ENCODE results near the gene BCL7C.

- TF ChIP-seq CTCF (CRISPR knock-in tag; IDR thresholded peaks at IDR 0.05) (no peak), FOSL1 (CRISPR knock-in tag; IDR thresholded peaks at IDR 0.05; ENCODE audit: borderline replicate concordance) (no peak), HMGXB4 (CRISPR knock-in tag; IDR thresholded peaks at IDR 0.05; ENCODE audit: borderline replicate concordance in 1 of 2, low read depth in 1 of 2) (no peak), TFDP1 (CRISPR knock-in tag; IDR thresholded peaks at IDR 0.05; ENCODE audit: borderline replicate concordance) (no peak), ZNF275 (CRISPR knock-in tag; IDR thresholded peaks at IDR 0.05; ENCODE audit: borderline replicate concordance) (no peak), MXD1 (CRISPR knock-in tag; IDR thresholded peaks at IDR 0.05) (no peak), MYNN (CRISPR knock-in tag; IDR thresholded peaks at IDR 0.05; ENCODE audit: low read depth) (no peak), ZC3H4 (CRISPR knock-in tag; IDR thresholded peaks at IDR 0.05; ENCODE audit: borderline replicate concordance) (no peak)
Observed at GRCh38 chr16:30866031-30866430, 27.8 kb downstream of the BCL7C start.

Data from HepG2 (cell line).